Testis (tissue), 2 donors: Measurements from ENCODE around the gene TNFSF4.

Experiments used
- POLR2A ChIP-seq: fragments of 450-650 bp; IDR thresholded peaks from one replicate; pipeline ENCODE4 v1.6.1; 2017; ENCODE audit warnings: antibody characterized with exemption, mild to moderate bottlenecking, moderate library complexity
- TF ChIP-seq, protein P1 (sequence below), 3 experiments: fragments of 450-650 bp in 2 of 3; fragments of 200-600 bp in 1 of 3; sonication (generic) in 1 of 3; IDR thresholded peaks; one replicate each; pipeline ENCODE4 v1.5.1; 2016 to 2019; ENCODE audit warnings: antibody characterized with exemption in 3 of 3, mild to moderate bottlenecking in 2 of 3, moderate library complexity in 1 of 3

GRCh38 chr1:173139706-173140105 is 67.4 kb downstream of the TNFSF4 start:
- no peak for TF ChIP-seq POLR2A
- TF ChIP-seq, protein P1, sequence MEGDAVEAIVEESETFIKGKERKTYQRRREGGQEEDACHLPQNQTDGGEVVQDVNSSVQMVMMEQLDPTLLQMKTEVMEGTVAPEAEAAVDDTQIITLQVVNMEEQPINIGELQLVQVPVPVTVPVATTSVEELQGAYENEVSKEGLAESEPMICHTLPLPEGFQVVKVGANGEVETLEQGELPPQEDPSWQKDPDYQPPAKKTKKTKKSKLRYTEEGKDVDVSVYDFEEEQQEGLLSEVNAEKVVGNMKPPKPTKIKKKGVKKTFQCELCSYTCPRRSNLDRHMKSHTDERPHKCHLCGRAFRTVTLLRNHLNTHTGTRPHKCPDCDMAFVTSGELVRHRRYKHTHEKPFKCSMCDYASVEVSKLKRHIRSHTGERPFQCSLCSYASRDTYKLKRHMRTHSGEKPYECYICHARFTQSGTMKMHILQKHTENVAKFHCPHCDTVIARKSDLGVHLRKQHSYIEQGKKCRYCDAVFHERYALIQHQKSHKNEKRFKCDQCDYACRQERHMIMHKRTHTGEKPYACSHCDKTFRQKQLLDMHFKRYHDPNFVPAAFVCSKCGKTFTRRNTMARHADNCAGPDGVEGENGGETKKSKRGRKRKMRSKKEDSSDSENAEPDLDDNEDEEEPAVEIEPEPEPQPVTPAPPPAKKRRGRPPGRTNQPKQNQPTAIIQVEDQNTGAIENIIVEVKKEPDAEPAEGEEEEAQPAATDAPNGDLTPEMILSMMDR (IDR thresholded peaks at IDR 0.05), result no peak
